Stimulated activated CD4-positive, alpha-beta T cell treated with anti-CD3 and anti-CD28 coated beads, Interleukin-1b, Interleukin-23, amount 100 ng/mL, for 24 hours (primary cell): ENCODE measurements around the gene MOCS1.

Experiments used
- DNase-seq, 4 experiments: peaks; one replicate each; pipeline ENCODE4 v3.0.0-alpha.2; 2020; ENCODE audit warnings: low read depth in 4 of 4, low spot score in 1 of 4

Gene MOCS1

GRCh38 chr6:39925191-39925930 is 8.9 kb downstream of the MOCS1 start:
- DNase-seq, result no peak

DNA sequence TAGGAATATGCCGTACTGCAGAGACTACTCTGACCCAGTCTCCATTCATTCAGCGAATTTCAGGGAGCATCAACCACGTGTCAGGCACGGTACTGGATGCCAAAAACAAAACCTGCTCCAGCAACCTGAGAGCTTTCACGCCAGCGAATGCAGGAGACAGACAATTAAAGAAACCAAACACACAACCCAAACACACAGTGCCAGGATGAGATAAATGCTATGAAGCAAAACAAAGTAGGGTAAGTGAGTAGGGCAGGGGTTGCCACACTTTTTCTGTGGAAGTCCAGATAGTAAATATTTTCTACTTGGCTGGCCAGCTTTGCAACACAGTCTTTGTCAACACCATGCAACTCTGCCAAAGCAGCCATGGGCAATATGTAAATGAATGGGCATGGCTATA is 10.0 kb downstream of the MOCS1 start:
- no peak for DNase-seq

DNA sequence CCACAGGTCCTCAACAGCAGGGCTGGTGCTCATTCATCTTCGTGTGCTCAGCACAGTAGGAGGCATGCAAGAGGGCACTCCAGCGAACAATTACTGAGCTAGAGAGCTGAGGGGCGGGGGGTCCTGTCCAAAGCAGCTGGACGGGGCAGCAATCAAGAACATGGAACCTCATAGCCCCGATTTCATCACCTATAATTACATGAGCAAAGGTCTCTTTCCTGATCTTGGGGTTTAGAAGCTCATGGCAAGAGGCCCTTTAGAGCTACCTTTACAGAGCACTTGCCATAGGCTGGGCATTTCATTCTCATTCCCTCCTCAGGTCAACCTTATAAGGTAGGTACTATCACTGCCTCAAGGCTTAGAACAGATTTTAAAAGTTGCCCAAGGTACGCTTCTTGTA is 10.4 kb downstream of the MOCS1 start:
- no peak for DNase-seq

GRCh38 chr6:39923394-39923793 is 10.9 kb downstream of the MOCS1 start:
- DNase-seq, result no peak

- no peak for DNase-seq
These were observed 11.4 kb downstream of the MOCS1 start for GRCh38 chr6:39922821-39923220.

- no peak for DNase-seq
These were observed 14.1 kb downstream of the MOCS1 start for GRCh38 chr6:39920157-39920556.

DNA sequence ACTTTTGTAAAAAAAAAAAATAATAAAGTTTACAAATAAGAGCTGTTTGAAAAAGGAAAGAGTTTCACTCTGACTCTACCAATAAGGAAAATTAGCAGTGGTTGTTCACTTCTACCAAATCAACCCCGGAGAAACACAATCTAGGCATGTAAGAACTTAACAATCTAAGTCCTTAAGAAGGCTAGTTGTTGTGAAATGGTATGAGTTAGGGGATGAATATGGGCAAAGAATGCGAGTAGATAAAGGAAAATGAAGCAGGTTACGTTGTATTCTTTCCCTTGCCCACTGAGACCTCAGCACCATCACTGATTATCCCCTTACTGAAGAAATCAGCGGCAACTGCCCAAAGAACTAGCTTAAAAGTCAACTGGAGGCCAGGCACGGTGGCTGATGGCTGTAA is 15.4 kb downstream of the MOCS1 start:
- no peak for DNase-seq

GRCh38 chr6:39917981-39918380 is 16.3 kb downstream of the MOCS1 start:
- no peak for DNase-seq

GRCh38 chr6:39917329-39917728 is 16.9 kb downstream of the MOCS1 start:
- no peak for DNase-seq

- DNase-seq, result no peak
These were observed 18.4 kb downstream of the MOCS1 start for GRCh38 chr6:39915866-39916265.

GRCh38 chr6:39914239-39914638 is 20.0 kb downstream of the MOCS1 start:
- no peak for DNase-seq

GRCh38 chr6:39913391-39913916 is 20.8 kb downstream of the MOCS1 start:
- DNase-seq, result no peak

DNA sequence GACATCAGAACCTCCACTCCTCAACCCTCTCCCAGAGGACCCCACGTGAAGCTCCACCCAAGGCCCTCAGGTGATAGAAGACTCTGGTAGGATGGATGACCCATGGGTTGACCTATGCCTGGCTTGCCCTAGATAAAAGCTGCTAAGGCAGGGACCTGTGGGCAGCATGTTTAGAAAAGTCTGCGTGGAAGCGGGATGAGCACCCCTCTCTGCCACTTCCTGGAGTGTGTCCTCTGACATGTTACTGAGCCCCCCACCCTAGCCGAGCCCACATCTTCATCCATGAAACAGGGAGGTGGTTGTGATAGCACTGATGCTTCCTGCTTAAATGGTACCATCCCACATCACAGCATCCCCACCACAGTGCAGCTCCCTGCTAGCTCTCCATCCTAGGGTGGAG is 21.8 kb downstream of the MOCS1 start:
- no peak for DNase-seq

DNA sequence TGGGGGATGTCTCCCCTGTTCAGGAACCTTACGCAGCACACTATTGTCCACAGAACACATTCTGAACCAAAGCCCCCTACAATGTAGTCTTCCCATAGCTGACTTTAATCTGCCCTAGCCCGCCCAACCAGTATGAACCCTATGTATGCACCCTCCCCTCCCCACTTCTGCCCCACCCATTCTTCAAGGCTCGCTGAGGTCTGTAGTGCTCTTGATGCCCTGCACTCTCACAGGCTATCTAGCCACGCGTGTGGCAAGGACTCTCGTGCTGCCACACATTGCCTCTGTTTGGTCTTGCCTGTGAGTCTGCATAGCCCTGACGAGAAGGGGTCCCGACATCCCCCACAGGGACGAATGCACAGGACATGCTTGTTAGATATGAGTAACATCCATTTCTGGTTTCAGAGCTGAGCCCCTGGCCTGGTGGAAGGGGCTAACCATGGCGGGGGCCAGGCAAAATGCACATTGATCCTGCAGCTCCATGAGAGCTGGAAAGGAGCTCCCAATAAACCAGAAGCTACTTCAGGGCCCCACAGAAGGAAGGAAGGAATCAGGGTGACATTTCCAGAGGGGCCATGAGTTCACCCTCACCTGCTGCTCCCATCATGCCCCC is 22.6 kb downstream of the MOCS1 start:
- DNase-seq, result no peak

DNA sequence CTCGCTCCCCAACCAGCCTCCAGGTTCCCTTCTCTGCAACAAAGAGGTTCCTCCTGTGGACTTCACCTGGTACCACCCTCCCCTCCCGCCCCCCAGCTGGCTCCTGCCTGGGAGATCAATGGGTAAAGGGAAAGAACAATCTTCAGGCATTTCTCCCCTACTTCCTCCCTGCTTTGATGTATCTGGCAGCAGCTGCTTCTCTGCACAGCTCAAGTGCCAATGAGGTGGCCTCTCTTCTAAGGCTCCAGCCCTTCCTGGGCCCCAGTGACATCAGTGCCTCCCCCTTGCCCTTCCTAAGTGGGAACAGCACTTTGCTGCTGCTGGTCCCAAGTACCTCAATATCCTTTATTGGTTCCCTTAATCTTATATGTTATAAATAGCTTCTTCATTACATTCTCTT is 23.5 kb downstream of the MOCS1 start:
- DNase-seq, result no peak

DNA sequence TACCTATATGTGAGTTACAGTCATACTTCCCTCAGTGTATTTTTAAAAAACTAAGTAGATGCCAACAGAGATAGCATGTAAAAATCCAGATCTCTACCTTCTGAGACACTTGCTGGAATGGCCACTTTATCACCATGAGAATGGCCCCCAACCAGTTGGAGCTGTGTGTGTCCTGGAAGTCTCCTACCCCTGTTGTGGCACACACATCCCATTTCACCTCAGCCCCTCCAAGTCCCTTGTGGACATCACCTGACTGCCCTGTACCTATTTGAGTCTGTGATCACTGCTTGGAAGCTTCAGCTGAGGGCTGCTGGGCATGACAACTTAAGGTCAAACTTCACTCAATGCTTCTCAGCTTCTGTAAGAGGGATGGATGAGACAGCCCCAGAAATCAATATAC is 24.1 kb downstream of the MOCS1 start:
- DNase-seq, result no peak

GRCh38 chr6:39909701-39910100 is 24.6 kb downstream of the MOCS1 start:
- DNase-seq, result no peak

DNA sequence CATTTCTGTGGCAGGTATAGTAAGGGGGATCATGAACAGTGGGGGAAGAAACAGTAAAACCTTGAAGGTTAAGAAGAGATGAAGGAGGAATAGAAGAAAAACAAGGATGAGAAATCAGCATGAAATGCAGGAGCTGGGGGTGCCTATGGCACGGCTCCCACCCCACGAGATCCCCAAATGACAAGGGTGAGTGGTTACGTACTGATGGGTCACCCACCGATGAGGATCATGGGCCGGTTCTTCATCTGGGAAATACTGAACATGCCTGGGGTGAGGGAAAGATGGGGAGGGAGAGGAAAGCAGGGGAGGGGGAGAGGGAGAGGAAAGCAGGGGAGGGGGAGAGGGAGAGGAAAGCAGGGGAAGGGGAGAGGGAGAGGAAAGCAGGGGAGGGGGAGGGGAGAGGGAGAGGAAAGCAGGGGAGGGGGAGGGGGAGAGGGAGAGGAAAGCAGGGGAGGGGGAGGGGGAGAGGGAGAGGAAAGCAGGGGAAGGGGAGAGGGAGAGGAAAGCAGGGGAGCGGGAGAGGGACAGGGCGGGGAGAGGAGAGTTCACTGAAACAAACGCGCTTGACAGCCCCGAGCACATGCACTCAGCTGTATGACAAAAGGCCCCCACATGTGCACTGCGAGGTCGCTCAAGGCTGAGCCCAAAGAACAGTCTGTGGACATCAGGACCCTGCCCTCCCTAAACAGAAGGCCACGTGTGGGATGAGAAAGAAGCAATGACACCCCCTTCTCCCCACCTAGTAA is 25.3 kb downstream of the MOCS1 start:
- no peak for DNase-seq

- no peak for DNase-seq
These were observed 26.2 kb downstream of the MOCS1 start for GRCh38 chr6:39907871-39908575.

GRCh38 chr6:39906318-39906761 is 27.9 kb downstream of the MOCS1 start:
- no peak for DNase-seq

GRCh38 chr6:39905640-39905975 is 28.7 kb downstream of the MOCS1 start:
- no peak for DNase-seq
